GM12801 (cell line): ENCODE results near the gene GALNT9.

Experiments used
- CTCF ChIP-seq: IDR thresholded peaks from one replicate; pipeline ENCODE4 v1.5.1; 2011; ENCODE audit warnings: control low read depth; ENCODE audit not compliant: insufficient read length; ENCODE audit errors: extremely low read depth

Gene GALNT9

GRCh38 chr12:132290203-132290540 lies 39.2 kb downstream of the GALNT9 start:
- no peak for TF ChIP-seq CTCF

- TF ChIP-seq CTCF: no peak
Observed at GRCh38 chr12:132289356-132290202, 39.8 kb downstream of the GALNT9 start.

DNA sequence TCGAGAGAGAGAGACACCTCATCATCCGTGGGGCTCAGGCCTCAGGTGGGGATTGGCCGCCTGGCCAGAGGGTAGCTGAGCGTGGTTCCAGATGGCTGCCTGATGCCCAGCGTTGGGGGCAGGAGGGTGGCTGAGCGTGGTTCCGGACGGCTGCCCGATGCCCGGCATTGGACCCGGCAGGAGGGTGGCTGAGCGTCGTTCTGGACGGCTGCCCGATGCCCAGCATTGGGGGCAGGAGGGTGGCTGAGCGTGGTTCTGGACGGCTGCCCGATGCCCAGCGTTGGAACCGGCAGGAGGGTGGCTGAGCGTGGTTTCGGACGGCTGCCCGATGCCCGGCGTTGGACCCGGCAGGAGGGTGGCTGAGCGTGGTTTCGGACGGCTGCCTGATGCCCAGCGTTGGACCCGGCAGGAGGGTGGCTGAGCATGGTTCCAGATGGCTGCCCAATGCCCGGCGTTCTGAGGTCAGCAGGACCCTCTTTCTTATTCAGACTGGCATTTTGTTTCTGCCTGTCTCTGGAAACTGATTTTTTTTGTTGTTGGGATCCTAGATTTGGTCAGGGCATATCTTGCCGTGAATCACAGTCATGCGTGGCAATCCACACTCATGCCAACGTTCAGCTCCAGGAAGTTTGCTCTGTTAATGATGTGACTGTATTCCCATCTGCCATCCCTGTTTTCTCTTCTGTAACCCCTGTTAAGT lies 40.7 kb downstream of the GALNT9 start:
- TF ChIP-seq CTCF: no peak

DNA sequence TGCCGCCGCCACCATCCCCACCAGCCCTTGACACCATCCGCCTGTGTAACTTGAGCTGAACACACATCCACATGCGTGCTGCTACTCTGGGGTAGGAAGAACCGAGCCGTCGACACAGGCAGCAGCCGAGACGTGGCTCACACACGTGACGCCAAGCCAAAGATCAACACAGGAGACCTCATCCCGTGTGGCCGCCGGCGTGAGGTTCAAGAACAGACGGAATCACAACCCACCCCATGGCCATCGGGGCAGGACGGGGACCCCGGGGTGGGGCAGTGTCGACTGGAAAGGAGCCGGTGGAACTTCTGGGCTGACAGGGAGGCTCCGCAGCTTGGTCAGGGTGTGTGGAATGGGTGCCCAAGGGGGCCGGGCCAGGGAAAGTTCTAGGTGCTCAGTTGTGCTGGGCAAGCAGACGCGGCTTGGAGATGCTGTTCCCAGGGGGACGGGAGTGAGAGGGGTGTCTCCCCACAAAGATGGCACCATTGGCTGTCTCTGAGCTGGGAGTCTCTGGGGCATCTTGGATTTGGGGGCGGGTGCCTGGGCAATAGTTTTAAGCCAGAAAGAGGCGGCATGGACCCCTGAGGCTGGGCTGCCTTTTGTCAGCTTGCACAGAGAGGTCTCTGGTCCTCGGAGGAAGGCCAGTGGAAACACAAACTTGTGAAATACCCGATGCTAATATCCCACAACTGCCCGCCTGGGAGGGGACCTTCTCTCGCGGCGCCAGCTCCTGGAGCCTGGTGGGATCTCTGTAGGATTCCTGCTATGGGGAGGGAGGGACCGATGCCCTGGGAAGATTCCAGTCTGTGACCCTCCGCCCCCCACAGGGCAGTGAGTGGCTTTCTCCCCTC lies 41.8 kb downstream of the GALNT9 start:
- TF ChIP-seq CTCF: no peak

DNA sequence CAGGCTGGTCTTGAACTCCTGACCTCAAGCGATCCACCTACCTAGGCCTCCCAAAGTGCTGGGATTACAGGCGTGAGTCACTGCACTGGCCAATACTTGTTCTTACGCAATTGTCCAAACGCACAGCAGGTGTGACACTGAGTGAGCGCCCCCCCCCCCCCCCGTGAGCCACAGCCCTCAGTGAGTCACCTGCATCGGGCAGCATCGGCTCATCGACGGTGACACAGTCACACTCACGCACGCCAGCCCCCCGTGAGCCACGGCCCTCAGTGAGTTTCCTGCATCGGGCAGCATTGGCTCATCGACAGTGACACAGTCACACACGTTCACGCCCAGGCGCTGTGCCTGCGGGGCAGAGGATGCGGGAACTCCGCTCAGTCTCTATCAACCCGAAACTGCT lies 42.5 kb downstream of the GALNT9 start:
- no peak for TF ChIP-seq CTCF

DNA sequence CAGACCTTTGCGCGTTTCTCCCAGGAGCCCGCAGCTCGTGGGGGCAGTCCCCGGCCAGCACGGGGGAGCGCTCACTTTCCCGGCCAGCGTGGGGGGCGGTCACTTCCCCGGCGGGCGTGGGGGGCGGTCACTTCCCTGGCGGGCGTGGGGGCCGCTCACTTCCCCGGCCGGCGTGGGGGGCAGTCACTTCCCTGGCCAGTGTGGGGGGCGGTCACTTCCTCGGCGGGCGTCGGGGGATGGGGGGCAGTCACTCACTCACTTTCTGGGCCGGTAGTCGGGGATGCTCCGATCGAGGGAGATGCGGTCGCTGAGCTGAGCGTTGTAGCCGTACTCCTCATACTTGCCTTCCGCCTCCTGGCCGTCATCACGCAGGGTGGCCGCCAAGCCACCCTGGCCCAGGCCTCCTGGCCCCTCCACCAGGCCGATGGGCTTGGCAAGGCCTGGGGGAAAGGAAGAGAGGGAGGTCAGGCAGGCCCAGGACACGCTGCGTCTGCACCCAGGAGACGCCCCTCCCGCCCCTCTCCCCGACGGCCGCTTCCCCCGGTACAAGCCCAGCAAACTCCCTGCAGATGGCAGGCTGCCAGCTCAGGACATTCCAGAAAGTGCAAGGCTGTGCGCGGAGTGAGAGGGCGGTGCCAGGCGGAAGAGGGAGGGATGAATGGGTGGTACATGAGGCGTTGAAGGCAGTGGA lies 43.3 kb downstream of the GALNT9 start:
- no peak for TF ChIP-seq CTCF
